ENCODE measurements around the gene SLC26A2.
A peak's percentile ranks its signal among the peaks of the same experiment; 100 is the strongest.

SLC26A2 gene

GRCh38 chr5:149956685-149957084, 3.9 kb upstream of the SLC26A2 start:
- 80% methylated on average over 1 of the region's 5 CpGs for WGBS
- no peak for DNase-seq

GRCh38 chr5:149957855-149958254, 2.7 kb upstream of the SLC26A2 start:
- Histone ChIP-seq H3K4me2 (ENCODE audit: low read length, poor library complexity, severe bottlenecking) (no peak overlapping the region), H2AK5ac (ENCODE audit: low read length, severe bottlenecking) (no peak overlapping the region), H2BK120ac (ENCODE audit: low read depth, low read length) (no peak overlapping the region), H2BK15ac (ENCODE audit: low read depth, poor library complexity, severe bottlenecking) (no peak overlapping the region), H3K4me3 (ENCODE audit: insufficient read depth in 1 of 2, low read depth in 1 of 2, low read length in 2 of 2) (no peak overlapping the region), H3K9ac (ENCODE audit: low read length) (no peak overlapping the region), H3K27ac (ENCODE audit: low read length, poor library complexity, severe bottlenecking) (peak overlapping the region; percentile 65), H3K4me1 (ENCODE audit: control insufficient read depth, insufficient read depth, low read depth, low read length) (peaks cover 19% of the 10 kb centered on the region), H4K8ac (ENCODE audit: low read length) (no peak overlapping the region), H3K79me1 (replicated peaks; ENCODE audit: low read length, poor library complexity, severe bottlenecking) (peaks cover 11% of the 10 kb centered on the region), H3K36me3 (ENCODE audit: control insufficient read depth in 1 of 2, insufficient read depth in 2 of 2, low read depth in 1 of 2, low read length in 2 of 2) (no peaks in the 10 kb centered on the region), H3K14ac (ENCODE audit: low read length in 2 of 2) (no peak overlapping the region), H3K4ac (ENCODE audit: low read depth in 1 of 2, low read length in 2 of 2) (no peak overlapping the region), H3K27me3 (ENCODE audit: control insufficient read depth in 1 of 2, insufficient read depth in 1 of 2, low read length in 2 of 2) (peaks cover 0 to 4% of the 10 kb centered on the region in 2 experiments), H3K9me3 (ENCODE audit: control insufficient read depth, low read length) (no peaks in the 10 kb centered on the region), H2AFZ (ENCODE audit: low read depth, low read length) (no peak overlapping the region), H3K23ac (ENCODE audit: low read length in 2 of 2) (no peak overlapping the region), H2BK12ac (ENCODE audit: low read length in 2 of 2) (peak overlapping the region in 1 of 2 experiments; percentile 21), H4K91ac (ENCODE audit: low read length) (no peak overlapping the region), H2BK5ac (ENCODE audit: low read depth, low read length, poor library complexity, severe bottlenecking) (no peak overlapping the region), H3K18ac (ENCODE audit: low read depth in 1 of 2, low read length in 2 of 2) (no peak overlapping the region)
- no peak for DNase-seq
- 90% methylated on average over 4 of the region's 4 CpGs for WGBS

More at GRCh38 chr5:149956685-149957084, 3.9 kb upstream of the SLC26A2 start:
- Histone ChIP-seq H2BK15ac (ENCODE audit: low read depth, poor library complexity, severe bottlenecking) (no peak overlapping the region), H2BK12ac (ENCODE audit: low read length in 2 of 2) (no peak overlapping the region), H2AFZ (ENCODE audit: low read depth, low read length) (no peak overlapping the region), H3K79me1 (replicated peaks; ENCODE audit: low read length, poor library complexity, severe bottlenecking) (peaks cover 6% of the 10 kb centered on the region), H3K27ac (ENCODE audit: low read length, poor library complexity, severe bottlenecking) (no peak overlapping the region), H2AK5ac (ENCODE audit: low read length, severe bottlenecking) (no peak overlapping the region), H3K9ac (ENCODE audit: low read length) (no peak overlapping the region), H3K23ac (ENCODE audit: low read length in 2 of 2) (no peak overlapping the region), H3K14ac (ENCODE audit: low read length in 2 of 2) (no peak overlapping the region), H3K4me2 (ENCODE audit: low read length, poor library complexity, severe bottlenecking) (no peak overlapping the region), H3K9me3 (ENCODE audit: control insufficient read depth, low read length) (no peaks in the 10 kb centered on the region), H3K27me3 (ENCODE audit: control insufficient read depth in 1 of 2, insufficient read depth in 1 of 2, low read length in 2 of 2) (peaks cover 0 to 4% of the 10 kb centered on the region in 2 experiments), H4K91ac (ENCODE audit: low read length) (no peak overlapping the region), H3K4ac (ENCODE audit: low read depth in 1 of 2, low read length in 2 of 2) (no peak overlapping the region), H3K4me3 (ENCODE audit: insufficient read depth in 1 of 2, low read depth in 1 of 2, low read length in 2 of 2) (no peak overlapping the region), H3K36me3 (ENCODE audit: control insufficient read depth in 1 of 2, insufficient read depth in 2 of 2, low read depth in 1 of 2, low read length in 2 of 2) (no peaks in the 10 kb centered on the region), H3K4me1 (ENCODE audit: control insufficient read depth, insufficient read depth, low read depth, low read length) (peaks cover 19% of the 10 kb centered on the region), H3K18ac (ENCODE audit: low read depth in 1 of 2, low read length in 2 of 2) (no peak overlapping the region), H4K8ac (ENCODE audit: low read length) (no peak overlapping the region), H2BK120ac (ENCODE audit: low read depth, low read length) (no peak overlapping the region), H2BK5ac (ENCODE audit: low read depth, low read length, poor library complexity, severe bottlenecking) (no peak overlapping the region)

- Histone ChIP-seq H3K79me1 (replicated peaks; ENCODE audit: low read length, poor library complexity, severe bottlenecking) (peaks cover 16% of the 10 kb centered on the region), H3K4ac (ENCODE audit: low read depth in 1 of 2, low read length in 2 of 2) (peak overlapping the region; percentile 39 to 93), H3K9me3 (ENCODE audit: control insufficient read depth, low read length) (no peaks in the 10 kb centered on the region), H3K14ac (ENCODE audit: low read length in 2 of 2) (no peak overlapping the region), H3K27ac (ENCODE audit: low read length, poor library complexity, severe bottlenecking) (peak overlapping the region; percentile 97), H2BK15ac (ENCODE audit: low read depth, poor library complexity, severe bottlenecking) (peak overlapping the region; percentile 44), H3K36me3 (ENCODE audit: control insufficient read depth in 1 of 2, insufficient read depth in 2 of 2, low read depth in 1 of 2, low read length in 2 of 2) (no peaks in the 10 kb centered on the region), H2BK120ac (ENCODE audit: low read depth, low read length) (no peak overlapping the region), H3K27me3 (ENCODE audit: control insufficient read depth in 1 of 2, insufficient read depth in 1 of 2, low read length in 2 of 2) (peaks cover 0 to 4% of the 10 kb centered on the region in 2 experiments), H3K4me3 (ENCODE audit: insufficient read depth in 1 of 2, low read depth in 1 of 2, low read length in 2 of 2) (peak overlapping the region in 1 of 2 experiments; percentile 89), H2AFZ (ENCODE audit: low read depth, low read length) (peak overlapping the region; percentile 69), H2AK5ac (ENCODE audit: low read length, severe bottlenecking) (peak overlapping the region; percentile 25), H2BK12ac (ENCODE audit: low read length in 2 of 2) (peak overlapping the region in 1 of 2 experiments; percentile 91), H3K4me2 (ENCODE audit: low read length, poor library complexity, severe bottlenecking) (peak overlapping the region; percentile 84), H4K8ac (ENCODE audit: low read length) (peak overlapping the region; percentile 93), H3K4me1 (ENCODE audit: control insufficient read depth, insufficient read depth, low read depth, low read length) (peaks cover 19% of the 10 kb centered on the region), H4K91ac (ENCODE audit: low read length) (peak overlapping the region; percentile 43), H3K23ac (ENCODE audit: low read length in 2 of 2) (no peak overlapping the region), H2BK5ac (ENCODE audit: low read depth, low read length, poor library complexity, severe bottlenecking) (peak overlapping the region; percentile 75), H3K9ac (ENCODE audit: low read length) (peak overlapping the region; percentile 94), H3K18ac (ENCODE audit: low read depth in 1 of 2, low read length in 2 of 2) (peak overlapping the region; percentile 77 to 93)
- DNase-seq: peak; percentile 93
- WGBS: 27% methylated on average over 10 of the region's 14 CpGs
Measured at GRCh38 chr5:149959406-149960236, 937 bp upstream of the SLC26A2 start.

- Histone ChIP-seq H4K91ac (ENCODE audit: low read length) (no peak overlapping the region), H3K36me3 (ENCODE audit: control insufficient read depth in 1 of 2, insufficient read depth in 2 of 2, low read depth in 1 of 2, low read length in 2 of 2) (no peaks in the 10 kb centered on the region), H2BK15ac (ENCODE audit: low read depth, poor library complexity, severe bottlenecking) (peak overlapping the region; percentile 92), H3K79me1 (replicated peaks; ENCODE audit: low read length, poor library complexity, severe bottlenecking) (peaks cover 19% of the 10 kb centered on the region), H3K9ac (ENCODE audit: low read length) (peak overlapping the region; percentile 90), H2AK5ac (ENCODE audit: low read length, severe bottlenecking) (no peak overlapping the region), H4K8ac (ENCODE audit: low read length) (no peak overlapping the region), H3K27me3 (ENCODE audit: control insufficient read depth in 1 of 2, insufficient read depth in 1 of 2, low read length in 2 of 2) (no peaks in the 10 kb centered on the region), H3K14ac (ENCODE audit: low read length in 2 of 2) (peak overlapping the region in 1 of 2 experiments; percentile 97), H2BK12ac (ENCODE audit: low read length in 2 of 2) (peak overlapping the region in 1 of 2 experiments; percentile 67), H3K27ac (ENCODE audit: low read length, poor library complexity, severe bottlenecking) (no peak overlapping the region), H3K23ac (ENCODE audit: low read length in 2 of 2) (peak overlapping the region in 1 of 2 experiments; percentile 67), H3K4me1 (ENCODE audit: control insufficient read depth, insufficient read depth, low read depth, low read length) (peaks cover 19% of the 10 kb centered on the region), H2BK120ac (ENCODE audit: low read depth, low read length) (no peak overlapping the region), H2AFZ (ENCODE audit: low read depth, low read length) (peak overlapping the region; percentile 66), H3K4me3 (ENCODE audit: insufficient read depth in 1 of 2, low read depth in 1 of 2, low read length in 2 of 2) (peak overlapping the region; percentile 89 to 95), H2BK5ac (ENCODE audit: low read depth, low read length, poor library complexity, severe bottlenecking) (no peak overlapping the region), H3K4me2 (ENCODE audit: low read length, poor library complexity, severe bottlenecking) (peak overlapping the region; percentile 84), H3K9me3 (ENCODE audit: control insufficient read depth, low read length) (no peaks in the 10 kb centered on the region), H3K18ac (ENCODE audit: low read depth in 1 of 2, low read length in 2 of 2) (peak overlapping the region; percentile 86 to 90), H3K4ac (ENCODE audit: low read depth in 1 of 2, low read length in 2 of 2) (peak overlapping the region; percentile 2 to 71)
- WGBS: 10% methylated on average over 21 of the region's 23 CpGs
- no peak for DNase-seq
Measured at GRCh38 chr5:149961186-149961685, 678 bp downstream of the SLC26A2 start.

Measured in mesenchymal stem cell (in vitro differentiated cells and primary cell).